Stimulated activated naive B cell treated with anti-CD40 and anti-IgM and Interleukin-4, amounts not matched to agents 10 μg/mL and 1 μg/mL and 100 μg/mL, for 72 hours (primary cell): ENCODE measurements around the gene CLMP.
"Not testable (repeated sequence)": the region's sequence is repeated elsewhere in the genome, so short reads cannot be mapped to it uniquely, and the experiment has no call there.

Experiments used
- ATAC-seq, 2 donors: fragments of 150-1000 bp; cut with Tn5 transposase; replicated peaks; 2 replicates each; pipeline ENCODE4 v1.10.0; 2021; ENCODE audit warnings: moderate library complexity in 1 of 2
- DNase-seq: peaks from one replicate; pipeline ENCODE4 v3.0.0; 2021
- H3K27ac Mint-ChIP-seq: one replicate; pipeline ENCODE4 v1.8.0; 2022; ENCODE audit warnings: mild to moderate bottlenecking, mixed read lengths
- H3K27me3 Mint-ChIP-seq, 2 donors: one replicate each; pipeline ENCODE4 v1.8.0; 2022; ENCODE audit warnings: mixed read lengths in 2 of 2
- H3K36me3 Mint-ChIP-seq, 2 donors: one replicate each; pipeline ENCODE4 v1.8.0; 2022; ENCODE audit warnings: mixed read lengths in 2 of 2, mild to moderate bottlenecking in 1 of 2
- H3K4me1 Mint-ChIP-seq, 2 donors: one replicate each; pipeline ENCODE4 v1.8.0; 2022; ENCODE audit warnings: mixed read lengths in 2 of 2, mild to moderate bottlenecking in 1 of 2
- H3K4me3 Mint-ChIP-seq, 2 donors: one replicate each; pipeline ENCODE4 v1.8.0; 2022; ENCODE audit warnings: mild to moderate bottlenecking in 2 of 2, mixed read lengths in 2 of 2, moderate library complexity in 1 of 2
- H3K9me3 Mint-ChIP-seq, 2 donors: one replicate each; pipeline ENCODE4 v1.8.0; 2022; ENCODE audit warnings: mixed read lengths in 2 of 2, mild to moderate bottlenecking in 1 of 2

CLMP gene

GRCh38 chr11:123072332-123072761 is 122.7 kb downstream of the CLMP start:
- no peak overlapping the region for H3K27ac Mint-ChIP-seq
- peaks cover 4 to 5% of the 10 kb centered on the region in 2 donors for H3K36me3 Mint-ChIP-seq
- H3K27me3 Mint-ChIP-seq: no peaks in the 10 kb centered on the region
- no peak overlapping the region for H3K4me3 Mint-ChIP-seq
- no peak for DNase-seq
- peaks cover 19 to 51% of the 10 kb centered on the region in 2 donors for H3K4me1 Mint-ChIP-seq
- H3K9me3 Mint-ChIP-seq: no peaks in the 10 kb centered on the region
- no peak for ATAC-seq

GRCh38 chr11:123069908-123070821 is 124.9 kb downstream of the CLMP start:
- no peak for DNase-seq

GRCh38 chr11:123065621-123066020 is 129.4 kb downstream of the CLMP start:
- H3K4me1 Mint-ChIP-seq: peaks cover 24 to 48% of the 10 kb centered on the region in 2 donors

More at GRCh38 chr11:123069908-123070821, 124.9 kb downstream of the CLMP start:
- Mint-ChIP-seq H3K9me3 (no peaks in the 10 kb centered on the region), H3K4me3 (peak overlapping the region; percentile 82 to 83), H3K36me3 (peaks cover 4 to 5% of the 10 kb centered on the region in 2 donors), H3K27me3 (no peaks in the 10 kb centered on the region), H3K27ac (peak overlapping the region; percentile 87), H3K4me1 (peaks cover 24 to 59% of the 10 kb centered on the region in 2 donors)
- ATAC-seq: peak; percentile 79 to 85

DNA sequence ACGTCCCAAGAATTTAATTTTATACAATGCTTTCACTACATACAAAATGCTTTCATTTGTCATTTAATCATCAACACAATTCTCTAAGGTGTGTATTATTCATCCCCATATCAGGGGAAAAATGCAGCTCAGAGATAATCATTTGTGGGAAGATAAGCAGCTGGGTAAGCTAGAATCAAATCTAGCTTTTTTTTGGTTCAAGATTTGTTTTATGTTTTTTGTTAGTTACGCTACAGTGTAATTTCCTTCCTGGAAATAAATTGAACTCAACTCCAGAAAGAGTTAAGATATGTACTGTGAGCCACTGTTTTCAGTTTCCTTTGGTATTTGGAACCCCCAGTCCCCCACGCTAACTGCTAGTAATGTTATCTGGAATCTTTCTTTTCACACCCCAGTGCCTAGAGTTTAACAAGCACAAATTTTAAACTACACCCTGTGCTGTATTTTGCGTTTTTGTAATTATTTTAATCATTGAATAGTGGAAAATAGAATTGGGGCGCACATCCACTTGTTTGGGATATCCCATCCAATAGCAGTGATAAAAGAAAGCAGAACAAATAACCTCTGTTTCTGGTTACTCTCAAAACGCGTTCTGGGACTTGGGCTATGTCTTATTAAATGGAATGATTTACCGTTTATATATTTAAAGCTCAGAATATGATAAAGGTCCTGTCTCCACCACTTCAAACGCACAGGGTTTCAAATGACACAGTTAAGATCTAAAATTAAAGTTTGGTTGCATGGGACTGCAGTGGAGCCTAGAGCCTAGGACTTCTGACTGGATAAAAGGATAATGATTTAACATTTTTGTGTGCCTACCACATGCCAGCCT is 131.0 kb downstream of the CLMP start:
- peak overlapping the region; percentile 100 for H3K27ac Mint-ChIP-seq
- H3K4me1 Mint-ChIP-seq: peaks cover 25 to 52% of the 10 kb centered on the region in 2 donors
- peaks cover 0 to 2% of the 10 kb centered on the region in 2 donors for H3K9me3 Mint-ChIP-seq
- peaks cover 30 to 35% of the 10 kb centered on the region in 2 donors for H3K36me3 Mint-ChIP-seq
- peak overlapping the region; percentile 97 to 99 for H3K4me3 Mint-ChIP-seq
- H3K27me3 Mint-ChIP-seq: no peaks in the 10 kb centered on the region
- DNase-seq: no peak
- ATAC-seq: no peak

More at GRCh38 chr11:123065621-123066020, 129.4 kb downstream of the CLMP start:
- Mint-ChIP-seq H3K4me3 (no peak overlapping the region), H3K9me3 (peaks cover 0 to 2% of the 10 kb centered on the region in 2 donors), H3K27ac (peak overlapping the region; percentile 81), H3K36me3 (peaks cover 17 to 19% of the 10 kb centered on the region in 2 donors), H3K27me3 (no peaks in the 10 kb centered on the region)
- ATAC-seq (no peak), DNase-seq (no peak)

DNA sequence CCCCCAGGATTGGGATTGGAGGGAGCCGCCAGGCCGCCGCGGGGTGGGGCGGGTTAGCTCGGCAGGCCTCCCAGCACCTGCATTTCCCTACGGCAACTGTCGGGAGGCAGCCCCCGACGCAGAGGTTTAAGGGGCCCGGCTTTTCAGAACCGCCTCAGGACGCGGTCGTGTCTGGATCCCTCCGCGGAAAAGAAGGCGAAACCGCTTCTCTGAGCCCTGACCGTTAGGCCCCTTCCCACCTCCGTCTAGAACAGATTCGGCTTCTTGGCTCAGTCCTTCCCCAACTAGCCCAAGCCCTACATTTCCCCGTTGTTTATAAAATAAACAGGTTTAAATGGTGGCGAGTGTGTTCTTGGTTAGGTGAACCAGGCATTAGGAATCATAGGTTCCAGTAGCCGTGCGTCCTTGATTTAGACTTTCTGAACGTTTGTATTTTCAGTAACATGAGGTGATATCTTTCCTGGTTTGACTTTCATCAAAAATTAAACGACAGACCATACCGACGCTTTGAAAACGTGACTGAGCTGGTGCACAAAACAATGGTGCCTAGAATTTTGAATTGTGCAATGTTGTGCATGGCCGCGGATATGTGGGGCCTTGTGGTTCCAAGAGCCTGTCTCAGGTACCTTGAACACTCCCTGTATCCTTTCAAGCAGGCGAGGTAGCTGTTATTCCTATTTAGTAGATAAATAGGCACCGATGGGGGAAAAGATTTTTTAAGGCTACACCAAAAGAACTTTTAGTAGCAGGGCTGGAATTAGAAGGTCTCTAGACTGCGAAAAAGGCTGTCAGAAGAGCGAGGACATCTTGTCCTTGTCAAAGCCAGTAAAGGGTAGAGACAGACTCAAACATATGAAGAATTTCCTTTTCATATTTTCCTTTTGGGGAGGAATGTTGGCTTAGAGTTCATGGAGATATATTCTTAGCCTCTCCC is 131.9 kb downstream of the CLMP start:
- ATAC-seq (peak; percentile 4 to 5), DNase-seq (peak; percentile 38)
- Mint-ChIP-seq H3K36me3 (peaks cover 39 to 44% of the 10 kb centered on the region in 2 donors), H3K4me1 (peaks cover 26 to 52% of the 10 kb centered on the region in 2 donors), H3K4me3 (peak overlapping the region; percentile 97 to 99), H3K27me3 (no peaks in the 10 kb centered on the region), H3K27ac (peak overlapping the region; percentile 100), H3K9me3 (peaks cover 0 to 2% of the 10 kb centered on the region in 2 donors)

DNA sequence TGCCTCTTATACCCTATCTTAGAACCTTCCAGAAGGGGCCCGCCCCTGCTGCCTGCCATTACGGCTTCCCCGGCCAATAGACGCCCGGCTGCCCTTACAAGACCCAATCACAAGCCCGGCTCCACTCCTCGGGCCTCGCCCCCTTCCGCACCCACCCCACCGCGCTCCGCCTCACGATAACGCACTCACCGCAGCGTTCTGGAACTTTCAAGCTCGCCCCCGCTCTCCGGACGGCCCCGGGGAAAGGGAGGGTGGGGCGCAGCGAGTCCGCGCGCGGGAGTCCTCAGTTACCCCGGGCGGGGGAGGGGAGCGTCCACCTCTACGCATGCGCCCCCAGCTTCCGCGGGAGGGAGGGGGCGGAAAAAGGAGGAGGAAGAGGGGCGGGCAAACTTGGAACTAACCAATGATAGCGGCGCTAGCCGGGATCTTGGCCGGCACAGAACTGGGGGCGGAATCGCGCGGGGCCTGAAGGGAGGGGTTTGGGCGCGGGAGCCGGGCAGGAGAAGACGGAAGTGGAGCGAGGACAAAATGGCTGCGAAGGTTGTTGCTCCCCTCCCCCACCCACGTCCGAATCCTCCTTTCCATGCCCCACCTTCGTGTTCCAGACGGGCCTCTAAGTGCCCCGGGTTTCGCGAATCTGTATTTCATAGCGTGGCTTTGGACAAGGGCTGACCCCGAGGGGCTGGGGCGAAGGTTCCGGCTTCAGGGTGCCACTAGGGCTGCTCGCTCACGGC is 132.7 kb downstream of the CLMP start:
- H3K4me3 Mint-ChIP-seq: peak overlapping the region; percentile 97 to 99
- DNase-seq: peak; percentile 100
- H3K9me3 Mint-ChIP-seq: peaks cover 0 to 2% of the 10 kb centered on the region in 2 donors
- peak overlapping the region; percentile 100 for H3K27ac Mint-ChIP-seq
- no peaks in the 10 kb centered on the region for H3K27me3 Mint-ChIP-seq
- H3K4me1 Mint-ChIP-seq: peaks cover 30 to 60% of the 10 kb centered on the region in 2 donors
- peak; percentile 91 to 92 for ATAC-seq
- H3K36me3 Mint-ChIP-seq: peaks cover 46 to 52% of the 10 kb centered on the region in 2 donors

DNA sequence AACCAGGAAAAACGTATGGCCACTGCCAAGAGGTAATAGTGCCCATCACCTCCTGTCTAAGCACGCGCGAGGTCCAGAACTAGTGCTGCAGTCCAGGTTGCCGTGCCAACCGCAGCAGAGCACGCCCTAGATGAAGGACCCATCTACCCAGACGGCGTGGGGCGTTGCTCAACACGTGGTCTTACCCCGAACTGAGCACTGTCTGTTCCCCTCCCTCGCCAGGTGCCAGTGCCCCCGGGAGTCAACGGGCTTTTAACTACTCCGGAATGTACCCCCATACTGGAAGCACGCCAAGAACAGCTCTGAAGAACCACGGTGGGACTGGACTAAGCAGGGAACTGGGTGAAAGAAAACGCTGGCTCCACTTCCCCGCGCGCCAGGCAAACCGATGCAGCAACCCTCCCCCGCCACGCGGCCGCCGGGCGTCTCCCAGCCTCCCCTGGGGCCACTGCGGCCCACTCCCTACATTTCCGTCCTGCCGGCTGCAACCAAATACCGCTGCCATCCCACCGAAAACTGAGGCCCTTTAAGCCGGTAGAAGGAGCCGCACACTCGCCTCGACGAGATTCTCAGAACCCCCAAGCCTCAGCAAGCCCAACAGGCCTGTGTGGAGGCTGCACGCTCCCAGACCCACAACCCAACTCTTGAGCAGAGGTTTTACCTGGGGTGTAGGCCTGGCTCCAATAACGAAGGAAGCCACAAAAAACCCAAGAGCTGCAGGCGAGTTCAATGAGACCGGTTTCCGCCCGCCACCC is 133.5 kb downstream of the CLMP start, which contains the start of gene HSPA8:
Gene HSPA8, minus strand, starts transcription at position 734 of the 755 bp plus-strand sequence. CDS start 812 bp downstream, outside the sequence.
- Mint-ChIP-seq H3K4me1 (peaks cover 30 to 62% of the 10 kb centered on the region in 2 donors), H3K4me3 (peak within 1 kb of the TSS; percentile 97 to 99), H3K27ac (peak within 1 kb of the TSS; percentile 100), H3K36me3 (peaks cover 50 to 58% of the 10 kb centered on the region in 2 donors), H3K9me3 (peaks cover 0 to 2% of the 10 kb centered on the region in 2 donors), H3K27me3 (no peaks in the 10 kb centered on the region)
- DNase-seq: peak; percentile 43
- peak; percentile 13 to 15 for ATAC-seq

- Mint-ChIP-seq H3K4me1 (peaks cover 27 to 63% of the 10 kb centered on the region in 2 donors), H3K27me3 (no peaks in the 10 kb centered on the region), H3K9me3 (peaks cover 0 to 2% of the 10 kb centered on the region in 2 donors), H3K4me3 (peak overlapping the region; percentile 97 to 99), H3K27ac (peak overlapping the region; percentile 100), H3K36me3 (peaks cover 55 to 65% of the 10 kb centered on the region in 2 donors)
- ATAC-seq (no peak), DNase-seq (no peak)
These were observed 134.6 kb downstream of the CLMP start for GRCh38 chr11:123060277-123061000.

- H3K36me3 Mint-ChIP-seq: peaks cover 55 to 66% of the 10 kb centered on the region in 2 donors
- not testable (repeated sequence) for H3K27me3 Mint-ChIP-seq
These were observed 135.8 kb downstream of the CLMP start for GRCh38 chr11:123059041-123059920.

DNA sequence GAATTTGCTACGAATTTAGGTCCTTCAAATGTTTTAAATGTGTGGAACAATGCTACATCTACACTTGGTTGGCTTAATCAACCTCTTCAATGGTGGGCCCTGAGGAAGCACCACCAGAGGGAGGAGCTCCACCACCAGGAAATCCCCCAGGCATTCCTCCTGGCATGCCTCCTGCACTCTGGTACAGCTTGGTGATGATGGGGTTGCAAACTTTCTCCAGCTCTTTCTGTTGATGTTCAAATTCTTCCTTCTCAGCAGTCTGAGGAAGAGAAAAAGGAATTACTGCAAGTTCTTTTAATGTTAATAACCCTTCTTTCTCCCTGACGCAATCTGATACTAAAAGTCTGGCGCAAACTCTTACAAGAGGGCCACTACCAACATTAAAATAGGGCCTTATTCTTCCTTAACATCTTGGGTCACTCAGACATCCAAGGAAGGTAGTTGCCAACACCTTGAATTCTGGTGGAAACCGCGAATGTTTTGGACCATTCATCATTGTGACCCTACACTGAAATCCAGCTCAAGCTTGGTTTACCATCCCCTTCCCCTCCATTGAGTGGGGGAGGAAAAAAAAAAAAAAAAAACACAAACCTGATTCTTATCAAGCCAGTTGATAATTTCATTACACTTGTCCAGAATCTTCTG is 137.3 kb downstream of the CLMP start:
- Mint-ChIP-seq H3K4me1 (peaks cover 23 to 69% of the 10 kb centered on the region in 2 donors), H3K36me3 (peaks cover 55 to 73% of the 10 kb centered on the region in 2 donors), H3K9me3 (no peaks in the 10 kb centered on the region), H3K27me3 (no peaks in the 10 kb centered on the region), H3K4me3 (peak overlapping the region; percentile 55 to 99), H3K27ac (peak overlapping the region; percentile 71)
- ATAC-seq (no peak), DNase-seq (no peak)

More at GRCh38 chr11:123059041-123059920, 135.8 kb downstream of the CLMP start:
- not testable (repeated sequence) for DNase-seq, H3K9me3 Mint-ChIP-seq, ATAC-seq
- H3K4me1 Mint-ChIP-seq: peaks cover 24 to 60% of the 10 kb centered on the region in 2 donors
- peak overlapping the region; percentile 100 for H3K27ac Mint-ChIP-seq
- peak overlapping the region; percentile 97 to 99 for H3K4me3 Mint-ChIP-seq
